Activated naive CD8-positive, alpha-beta T cell treated with anti-CD3 and anti-CD28 coated beads for 36 hours (primary cell): ENCODE results near the gene VSIG2. TPM values are rescaled to one million over a fixed set of nuclear protein-coding genes. Genes with fewer than 3 reads are reported as not detected.
A peak's percentile ranks its signal among the peaks of the same experiment; 100 is the strongest.

Experiments used
- DNase-seq: peaks from one replicate; pipeline ENCODE4 v3.0.0; 2021
- H3K27ac Mint-ChIP-seq: one replicate; pipeline ENCODE4 v1.8.0; 2022; ENCODE audit warnings: mild to moderate bottlenecking, moderate library complexity, mixed read lengths
- H3K27me3 Mint-ChIP-seq: one replicate; pipeline ENCODE4 v1.8.0; 2022; ENCODE audit warnings: mild to moderate bottlenecking, mixed read lengths
- H3K36me3 Mint-ChIP-seq: one replicate; pipeline ENCODE4 v1.8.0; 2021; ENCODE audit warnings: mild to moderate bottlenecking, mixed read lengths
- H3K4me1 Mint-ChIP-seq: one replicate; pipeline ENCODE4 v1.8.0; 2021; ENCODE audit warnings: mixed read lengths
- H3K4me3 Mint-ChIP-seq: one replicate; pipeline ENCODE4 v1.8.0; 2022; ENCODE audit warnings: mild to moderate bottlenecking, moderate library complexity, mixed read lengths
- H3K9me3 Mint-ChIP-seq: one replicate; pipeline ENCODE4 v1.8.0; 2022; ENCODE audit warnings: mixed read lengths
- total RNA-seq, 2 experiments: library from RNA; stranded (reverse); gene quantifications; one replicate each; pipeline ENCODE4 v1.2.3, GENCODE V29; 2021

Gene VSIG2
- total RNA-seq, 2 experiments from 2014 or later, result 0.18 to 0.31 TPM

DNA sequence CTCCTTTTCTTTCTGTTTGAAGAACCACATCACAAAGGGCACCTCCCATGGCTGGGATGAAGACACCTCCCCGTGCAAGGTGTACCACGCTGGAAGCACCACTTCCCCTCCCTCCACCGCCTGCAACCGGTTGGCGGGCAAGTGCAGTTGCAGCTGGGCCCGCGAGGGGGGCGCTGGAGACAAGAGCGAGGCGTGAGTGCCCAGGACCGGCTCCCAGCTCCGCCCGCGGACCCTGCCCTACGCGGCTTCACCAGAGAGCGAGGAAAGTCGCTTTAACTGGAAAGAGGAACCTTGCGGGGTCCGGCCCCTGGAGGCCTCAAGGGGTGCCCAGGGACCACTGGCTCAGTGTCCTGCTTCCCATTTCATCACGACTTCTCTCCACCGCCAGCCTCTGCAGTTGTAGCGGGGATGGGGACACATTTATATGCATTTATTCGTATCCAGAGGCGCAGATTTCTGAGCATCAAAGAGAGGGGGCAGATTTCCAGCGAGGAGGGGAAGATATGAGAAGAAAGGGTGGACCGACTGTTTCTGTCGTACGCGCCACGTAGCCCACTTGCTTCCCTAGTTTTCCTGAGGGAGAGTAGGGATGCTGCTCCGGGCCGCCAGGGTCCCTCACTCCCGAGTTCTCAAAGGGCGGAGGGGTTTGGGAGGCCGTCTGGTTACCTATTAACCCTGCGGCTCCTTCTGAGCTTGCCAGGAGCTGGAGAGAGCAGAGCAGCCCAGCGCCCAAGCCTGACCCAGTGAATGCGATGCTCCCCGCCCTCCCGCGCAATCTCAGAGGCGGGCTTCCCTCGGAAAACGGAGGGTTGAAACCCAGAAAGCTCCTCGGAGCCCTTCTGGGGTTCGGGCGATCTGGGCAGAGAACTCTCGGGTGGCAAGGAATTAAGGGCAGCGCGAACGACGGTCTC is 6.6 kb upstream of the VSIG2 start:
- Mint-ChIP-seq H3K4me1 (peaks cover 22% of the 10 kb centered on the region), H3K27me3 (peaks cover 58% of the 10 kb centered on the region), H3K36me3 (peaks cover 3% of the 10 kb centered on the region), H3K27ac (no peak overlapping the region), H3K9me3 (no peaks in the 10 kb centered on the region), H3K4me3 (peak overlapping the region; percentile 58)
- peak; percentile 78 for DNase-seq

DNA sequence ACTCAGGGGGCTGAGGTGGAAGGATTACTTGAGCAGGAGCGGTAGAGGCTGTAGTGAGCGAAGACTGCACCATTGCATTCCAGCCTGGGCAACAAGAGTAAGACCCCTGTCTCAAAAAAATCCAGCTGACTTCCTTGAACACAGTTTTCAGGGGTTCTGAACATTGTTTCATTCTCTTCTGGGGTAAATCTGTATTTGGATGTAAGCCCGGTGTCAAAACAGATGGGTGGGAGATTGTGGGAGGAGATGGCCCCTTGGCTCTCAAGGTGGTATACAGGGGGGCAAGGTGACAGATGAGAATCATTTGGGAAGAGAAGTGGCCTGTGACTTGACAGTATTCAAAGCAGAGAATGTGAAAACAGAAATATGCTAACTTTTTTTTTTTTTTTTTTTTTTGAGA is 5.3 kb upstream of the VSIG2 start:
- Mint-ChIP-seq H3K27ac (no peak overlapping the region), H3K36me3 (peaks cover 3% of the 10 kb centered on the region), H3K9me3 (no peaks in the 10 kb centered on the region), H3K4me1 (peaks cover 24% of the 10 kb centered on the region), H3K27me3 (peaks cover 58% of the 10 kb centered on the region), H3K4me3 (no peak overlapping the region)
- no peak for DNase-seq

DNA sequence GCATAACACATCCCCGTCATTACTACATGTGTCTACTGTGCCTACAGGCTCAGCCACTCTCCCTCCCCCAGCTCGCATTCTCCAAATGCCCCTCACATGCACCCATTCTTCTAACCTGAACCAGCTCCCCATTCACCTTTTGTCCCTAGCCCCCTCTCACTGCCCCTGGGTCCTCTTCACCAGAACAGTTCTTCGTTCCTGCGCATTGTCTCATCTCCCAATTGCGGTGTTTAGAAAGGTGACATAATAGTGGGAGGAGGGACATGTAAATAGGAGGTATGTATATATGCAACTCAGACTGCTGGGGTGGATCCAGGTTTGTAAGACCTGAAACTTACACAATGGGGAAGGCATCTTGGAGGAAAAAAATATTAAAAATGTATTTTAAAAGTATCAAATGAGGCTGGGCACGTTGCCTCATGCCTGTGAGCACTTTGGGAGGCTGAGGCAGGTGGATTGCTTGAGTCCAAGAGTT is 4.7 kb upstream of the VSIG2 start:
- Mint-ChIP-seq H3K4me1 (peaks cover 23% of the 10 kb centered on the region), H3K9me3 (no peaks in the 10 kb centered on the region), H3K36me3 (peaks cover 3% of the 10 kb centered on the region), H3K4me3 (no peak overlapping the region), H3K27me3 (peaks cover 58% of the 10 kb centered on the region), H3K27ac (no peak overlapping the region)
- no peak for DNase-seq

DNA sequence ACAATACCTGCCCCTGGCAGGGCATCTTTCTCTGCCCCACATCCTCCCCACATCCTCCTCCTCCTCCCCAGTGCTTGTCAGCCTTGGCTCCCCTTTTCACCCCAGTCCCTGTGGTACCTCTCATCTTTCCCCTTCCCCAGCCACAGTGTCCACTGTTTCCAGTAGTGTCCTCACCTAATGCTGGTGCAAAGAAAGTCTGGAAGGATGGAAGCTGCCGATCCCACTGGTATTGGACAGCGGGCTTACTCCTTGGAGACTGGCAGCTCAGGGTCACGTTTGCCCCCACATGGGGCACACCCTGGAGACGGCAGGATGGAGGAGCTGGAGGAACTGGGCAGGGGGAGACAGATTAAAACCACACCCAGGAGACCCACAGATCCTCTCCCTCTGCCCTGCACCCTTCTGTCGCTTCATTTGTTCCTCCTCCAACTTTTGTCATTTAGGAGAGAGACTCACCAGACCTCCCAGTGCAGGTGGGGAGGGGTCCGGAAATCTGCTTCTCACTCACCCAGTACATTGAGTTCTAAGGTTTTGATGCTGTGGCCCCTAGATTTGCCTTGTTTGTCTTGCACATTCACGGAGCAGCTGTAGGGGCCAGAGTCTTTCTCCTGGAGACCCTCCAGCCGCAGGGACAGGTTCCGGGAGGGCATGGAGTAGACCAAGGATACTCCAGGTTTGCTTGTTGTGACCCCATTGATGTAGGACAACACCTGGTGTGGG is 4.1 kb upstream of the VSIG2 start:
- no peak overlapping the region for H3K4me3 Mint-ChIP-seq
- peaks cover 53% of the 10 kb centered on the region for H3K27me3 Mint-ChIP-seq
- no peak overlapping the region for H3K27ac Mint-ChIP-seq
- peaks cover 17% of the 10 kb centered on the region for H3K4me1 Mint-ChIP-seq
- no peak for DNase-seq
- H3K9me3 Mint-ChIP-seq, result no peaks in the 10 kb centered on the region
- H3K36me3 Mint-ChIP-seq, result peaks cover 3% of the 10 kb centered on the region

DNA sequence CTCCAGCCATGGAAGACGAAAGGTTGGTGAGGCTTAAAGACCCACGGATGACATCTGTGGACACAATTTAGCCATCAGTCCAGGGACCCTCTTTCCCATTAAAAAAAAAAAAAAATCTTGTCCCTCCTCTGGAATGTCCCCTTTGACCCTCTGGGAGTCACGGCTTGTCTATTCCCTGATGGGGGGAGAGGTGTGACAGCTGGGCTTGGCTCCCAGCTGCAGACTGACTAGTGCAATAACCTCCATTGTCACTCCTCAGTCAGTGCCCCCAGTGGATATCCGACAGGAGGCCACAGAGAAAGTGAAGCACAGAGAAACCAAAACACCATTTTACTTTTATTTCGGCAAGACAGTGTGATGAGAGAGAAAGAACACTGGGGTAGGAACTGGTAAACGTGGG is 2.7 kb upstream of the VSIG2 start:
- Mint-ChIP-seq H3K9me3 (no peaks in the 10 kb centered on the region), H3K4me3 (no peak overlapping the region), H3K4me1 (peaks cover 15% of the 10 kb centered on the region), H3K36me3 (peaks cover 3% of the 10 kb centered on the region), H3K27me3 (peaks cover 38% of the 10 kb centered on the region), H3K27ac (no peak overlapping the region)
- no peak for DNase-seq

DNA sequence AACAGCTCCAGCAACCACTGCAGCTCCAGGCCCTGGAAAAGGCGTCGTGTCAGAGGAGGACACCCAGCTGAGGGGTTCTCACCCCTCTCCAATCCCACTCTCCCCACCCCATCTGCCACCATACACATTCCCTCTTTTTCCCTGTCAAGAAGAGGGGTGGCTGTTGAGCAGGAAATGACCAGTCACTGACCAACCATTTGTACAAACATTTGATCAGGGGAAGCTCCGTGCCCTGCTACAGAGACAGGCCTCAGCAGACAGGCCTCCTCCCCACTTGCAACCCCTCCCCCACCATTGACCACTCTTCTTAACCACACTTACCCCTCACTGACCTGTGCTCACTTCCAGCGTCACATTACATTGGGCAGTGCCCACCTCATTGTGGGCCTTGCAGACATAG is 2.3 kb upstream of the VSIG2 start:
- H3K4me1 Mint-ChIP-seq, result peaks cover 13% of the 10 kb centered on the region
- H3K4me3 Mint-ChIP-seq, result no peak overlapping the region
- H3K27ac Mint-ChIP-seq, result no peak overlapping the region
- no peaks in the 10 kb centered on the region for H3K9me3 Mint-ChIP-seq
- no peak for DNase-seq
- peaks cover 3% of the 10 kb centered on the region for H3K36me3 Mint-ChIP-seq
- peaks cover 34% of the 10 kb centered on the region for H3K27me3 Mint-ChIP-seq

DNA sequence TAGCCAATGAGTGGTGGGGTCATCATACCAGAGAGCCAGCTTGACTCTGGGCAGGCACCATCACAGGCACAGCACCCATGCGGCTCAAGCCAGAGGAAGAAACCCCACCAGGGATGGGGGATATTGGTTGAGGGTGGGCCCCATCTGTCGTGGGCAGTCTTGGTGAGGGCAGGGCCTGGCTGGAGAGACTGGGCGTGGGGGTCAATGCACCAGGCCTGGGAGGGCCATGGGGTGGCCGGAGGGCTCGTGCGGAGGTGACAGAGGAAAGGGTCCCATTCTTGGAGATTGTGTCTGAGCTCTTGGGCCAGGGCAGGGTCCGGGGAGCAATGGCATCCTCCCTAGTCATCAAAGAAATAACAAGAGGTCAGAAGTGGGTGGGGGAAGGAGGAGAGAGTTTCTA is 1.6 kb upstream of the VSIG2 start:
- H3K27ac Mint-ChIP-seq, result no peak overlapping the region

DNA sequence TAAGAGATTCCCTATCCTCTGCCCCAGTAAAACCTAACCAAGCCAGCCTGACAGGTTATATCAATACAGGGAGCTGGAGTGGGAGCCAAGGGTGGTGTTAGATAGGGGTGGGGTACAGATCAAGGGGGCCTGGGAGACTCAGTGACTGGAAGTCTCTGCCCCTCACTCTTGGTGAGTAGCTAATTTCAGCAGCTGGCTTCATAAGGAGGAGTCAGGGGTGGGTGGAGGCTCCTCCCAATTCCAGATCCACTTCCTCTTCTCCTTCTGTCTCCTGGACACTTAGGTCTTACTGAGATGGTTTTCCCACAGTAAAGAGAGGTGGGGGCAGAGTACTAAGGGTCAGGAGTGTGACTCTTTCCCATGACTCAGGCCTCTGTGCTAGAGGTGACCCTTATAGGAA is 1.1 kb upstream of the VSIG2 start:
- no peak for DNase-seq

More for the DNA sequence above, 1.6 kb upstream of the VSIG2 start:
- H3K4me3 Mint-ChIP-seq, result no peak overlapping the region
- H3K4me1 Mint-ChIP-seq, result peaks cover 11% of the 10 kb centered on the region
- H3K27me3 Mint-ChIP-seq, result peaks cover 27% of the 10 kb centered on the region
- no peaks in the 10 kb centered on the region for H3K9me3 Mint-ChIP-seq
- H3K36me3 Mint-ChIP-seq, result peaks cover 3% of the 10 kb centered on the region
- no peak for DNase-seq

DNA sequence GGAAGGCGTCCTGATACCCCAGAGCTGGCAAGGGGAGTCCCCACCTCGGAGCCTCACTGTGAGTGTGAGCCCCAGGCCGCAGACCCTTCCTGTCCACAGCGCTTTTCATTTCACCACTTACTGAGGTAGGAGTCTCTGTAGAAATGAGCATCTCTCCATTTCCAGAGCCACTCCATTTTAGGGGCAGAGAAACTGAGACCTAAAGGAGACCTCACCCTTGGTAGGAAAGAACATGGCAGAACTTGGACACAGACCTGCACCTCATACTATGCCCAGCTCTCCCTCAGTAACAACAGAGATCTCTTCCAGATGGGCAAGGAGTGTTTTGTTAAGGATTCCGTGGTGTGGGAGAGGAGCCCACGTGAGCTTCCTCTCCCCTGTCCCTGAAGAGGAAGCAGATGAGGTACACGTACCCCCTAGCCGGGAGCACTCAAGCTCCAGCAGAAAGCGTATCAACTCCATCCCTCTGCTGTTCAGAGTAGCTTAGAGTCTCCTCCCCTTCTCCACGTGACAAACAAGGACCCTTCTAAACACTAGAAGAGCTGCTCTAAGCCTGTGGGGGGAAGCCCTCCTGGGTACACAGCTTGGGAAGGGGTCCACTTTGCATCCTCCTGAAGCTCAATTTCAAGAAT is 532 bp upstream of the VSIG2 start:
- H3K27ac Mint-ChIP-seq, result peak overlapping the region; percentile 78
- H3K4me3 Mint-ChIP-seq, result peak overlapping the region; percentile 68
- peaks cover 17% of the 10 kb centered on the region for H3K27me3 Mint-ChIP-seq
- H3K36me3 Mint-ChIP-seq, result peaks cover 3% of the 10 kb centered on the region
- no peak for DNase-seq
- peaks cover 6% of the 10 kb centered on the region for H3K4me1 Mint-ChIP-seq
- no peaks in the 10 kb centered on the region for H3K9me3 Mint-ChIP-seq

More for the DNA sequence above, 1.1 kb upstream of the VSIG2 start:
- Mint-ChIP-seq H3K9me3 (no peaks in the 10 kb centered on the region), H3K36me3 (peaks cover 3% of the 10 kb centered on the region), H3K27me3 (peaks cover 23% of the 10 kb centered on the region), H3K4me1 (peaks cover 7% of the 10 kb centered on the region), H3K27ac (no peak overlapping the region), H3K4me3 (no peak overlapping the region)

DNA sequence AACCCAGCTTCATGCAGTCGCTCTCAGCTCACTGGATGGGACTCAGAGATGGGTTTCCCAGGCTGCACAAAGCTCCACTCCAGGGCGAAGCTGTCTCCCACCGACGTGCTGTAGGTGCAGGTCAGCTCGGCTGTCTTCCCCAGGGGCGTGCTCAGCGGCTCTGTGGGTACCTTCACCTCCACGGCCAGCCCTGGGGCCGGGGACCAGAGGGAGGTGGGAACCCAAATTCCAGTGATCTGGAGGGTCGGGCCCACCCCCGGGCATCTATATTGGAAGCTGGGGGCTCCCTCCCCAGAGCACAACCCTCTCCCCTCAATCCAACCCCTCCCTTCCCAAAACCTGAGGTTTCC is 689 bp downstream of the VSIG2 start:
- H3K4me1 Mint-ChIP-seq, result peaks cover 8% of the 10 kb centered on the region
- no peaks in the 10 kb centered on the region for H3K9me3 Mint-ChIP-seq
- H3K27ac Mint-ChIP-seq, result no peak overlapping the region
- no peak overlapping the region for H3K4me3 Mint-ChIP-seq
- no peak for DNase-seq
- peaks cover 3% of the 10 kb centered on the region for H3K36me3 Mint-ChIP-seq
- H3K27me3 Mint-ChIP-seq, result peaks cover 4% of the 10 kb centered on the region

DNA sequence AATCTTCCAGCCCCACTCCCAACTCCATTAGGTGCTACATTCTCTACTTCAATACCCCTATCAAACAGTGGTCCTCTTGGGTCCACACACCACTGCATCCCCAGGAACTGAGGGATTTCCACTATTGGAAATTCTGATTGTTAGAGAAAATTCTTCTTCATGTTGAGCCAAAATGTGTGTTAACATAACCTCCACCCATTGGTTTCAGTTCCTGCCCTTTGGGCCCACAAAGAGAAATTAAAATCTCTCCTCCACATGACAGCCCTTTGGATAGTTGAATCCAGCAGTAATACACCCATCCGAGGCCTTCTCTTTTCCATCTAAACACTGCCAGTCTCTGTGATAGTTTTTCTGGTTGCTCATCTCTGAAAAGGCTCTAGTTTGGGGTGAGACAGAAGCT is 2.1 kb downstream of the VSIG2 start:
- peaks cover 3% of the 10 kb centered on the region for H3K36me3 Mint-ChIP-seq
- H3K4me3 Mint-ChIP-seq, result no peak overlapping the region
- no peak for DNase-seq
- no peak overlapping the region for H3K27ac Mint-ChIP-seq
- no peaks in the 10 kb centered on the region for H3K27me3 Mint-ChIP-seq
- H3K9me3 Mint-ChIP-seq, result no peaks in the 10 kb centered on the region
- peaks cover 9% of the 10 kb centered on the region for H3K4me1 Mint-ChIP-seq

DNA sequence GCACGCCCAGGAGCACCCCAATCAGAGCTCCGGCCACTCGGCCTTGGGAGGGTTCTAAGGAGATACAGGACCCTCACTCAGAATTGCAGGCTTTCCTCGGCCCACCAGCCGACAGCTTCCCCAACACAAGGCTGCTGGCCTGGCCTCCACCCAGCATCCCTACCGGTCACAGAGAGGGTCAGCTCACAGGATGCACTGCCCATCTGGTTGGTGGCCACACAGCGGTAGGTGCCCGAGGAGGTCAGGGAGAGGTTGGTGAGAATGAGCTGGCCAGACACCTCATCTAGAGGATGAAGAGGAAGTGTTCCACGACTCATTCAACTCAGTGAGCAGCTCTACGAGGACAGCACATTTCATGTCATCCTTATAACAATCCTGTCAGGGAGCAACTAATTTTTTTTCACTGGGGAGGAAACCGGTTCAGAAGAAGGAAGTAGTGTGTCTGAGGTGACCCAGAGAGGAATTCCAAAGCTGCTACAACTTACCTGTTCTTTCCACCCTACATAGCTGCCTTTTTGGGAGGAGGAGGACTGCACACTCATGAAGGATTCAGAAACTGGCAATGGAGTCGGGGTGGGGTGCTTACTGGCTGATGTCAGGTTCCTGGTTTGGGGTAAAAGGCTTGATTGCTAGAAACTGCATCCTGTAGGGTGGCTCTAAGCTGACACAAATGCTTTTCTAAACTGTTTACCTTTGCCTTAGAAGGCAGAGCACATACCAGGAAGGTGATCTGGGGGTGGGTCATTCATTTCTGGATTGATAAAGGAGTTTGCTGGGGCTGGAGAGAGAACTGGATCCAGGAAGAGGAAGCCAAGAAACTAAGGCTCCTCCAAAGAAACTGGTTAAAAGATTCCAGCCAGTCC is 3.3 kb downstream of the VSIG2 start:
- H3K4me3 Mint-ChIP-seq, result no peak overlapping the region
- no peaks in the 10 kb centered on the region for H3K9me3 Mint-ChIP-seq
- no peak for DNase-seq
- H3K4me1 Mint-ChIP-seq, result peaks cover 9% of the 10 kb centered on the region
- no peak overlapping the region for H3K27ac Mint-ChIP-seq
- no peaks in the 10 kb centered on the region for H3K27me3 Mint-ChIP-seq
- no peaks in the 10 kb centered on the region for H3K36me3 Mint-ChIP-seq

DNA sequence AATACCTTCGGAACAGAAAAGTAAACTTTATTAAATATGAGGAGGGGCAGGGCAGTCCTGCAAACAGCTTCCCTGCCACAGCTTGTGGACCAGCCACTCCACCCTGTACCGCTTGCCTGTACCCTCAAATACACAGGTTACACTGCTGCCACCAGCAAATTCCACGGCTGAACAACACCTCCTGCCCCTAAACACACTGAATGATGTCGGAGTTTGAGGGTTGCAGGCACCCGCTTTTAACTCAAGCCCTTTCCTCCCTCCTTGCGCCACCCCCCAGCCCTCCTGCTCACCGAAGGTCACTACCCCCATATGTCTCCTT is 4.0 kb downstream of the VSIG2 start:
- DNase-seq, result no peak
- Mint-ChIP-seq H3K9me3 (no peaks in the 10 kb centered on the region), H3K27me3 (no peaks in the 10 kb centered on the region), H3K4me1 (peaks cover 9% of the 10 kb centered on the region), H3K36me3 (no peaks in the 10 kb centered on the region), H3K27ac (no peak overlapping the region), H3K4me3 (no peak overlapping the region)

DNA sequence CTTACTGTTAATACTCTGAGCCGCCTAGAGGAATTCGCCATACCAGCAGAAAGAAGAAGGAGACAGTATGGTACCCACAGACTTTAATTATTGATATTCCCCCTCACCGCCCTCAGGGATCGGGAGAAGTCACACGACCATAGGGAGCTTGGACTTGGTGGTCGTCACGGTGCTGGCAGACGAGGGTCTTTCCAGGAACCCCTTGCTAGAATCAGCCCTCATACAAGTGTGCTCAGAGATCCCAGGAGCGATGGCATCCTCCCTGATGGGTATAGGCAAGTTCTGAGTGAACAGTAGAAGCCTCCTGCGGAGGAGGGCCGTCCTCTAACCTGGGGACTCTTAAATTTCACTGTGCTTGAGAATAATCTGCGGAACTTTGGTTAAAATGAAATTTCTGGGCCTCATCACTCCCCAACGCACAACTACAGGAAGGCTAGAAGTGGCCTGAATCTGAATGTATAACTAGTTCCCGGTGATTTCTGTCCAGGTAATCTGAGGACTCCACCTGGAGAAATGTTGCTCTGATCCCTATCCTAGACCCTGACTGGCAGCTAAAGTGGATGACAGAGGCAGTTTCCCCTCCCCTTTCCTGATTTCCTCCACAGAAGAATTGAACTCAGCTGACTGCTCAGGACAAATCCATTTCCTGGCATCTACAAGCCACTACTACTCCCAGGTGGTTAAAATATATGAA is 4.5 kb downstream of the VSIG2 start:
- no peak overlapping the region for H3K27ac Mint-ChIP-seq
- no peaks in the 10 kb centered on the region for H3K27me3 Mint-ChIP-seq
- no peaks in the 10 kb centered on the region for H3K36me3 Mint-ChIP-seq
- no peak for DNase-seq
- peaks cover 8% of the 10 kb centered on the region for H3K4me1 Mint-ChIP-seq
- peak overlapping the region; percentile 51 for H3K4me3 Mint-ChIP-seq
- H3K9me3 Mint-ChIP-seq, result no peaks in the 10 kb centered on the region
